HT1080 (cell line): Measurements from ENCODE around the gene NEGR1. TPM values are rescaled to one million over a fixed set of nuclear protein-coding genes. Genes with fewer than 3 reads are reported as not detected.

ENCODE experiments used
- DNase-seq: peaks from one replicate; pipeline ENCODE4 v3.0.0-alpha.2; 2015; ENCODE audit warnings: low read depth
- small RNA-seq: library from RNA; depleted of rRNA; stranded (forward); fragments of <200 nt; gene quantifications from one replicate; pipeline ENCODE3, GENCODE V24; 2014
- total RNA-seq: library from RNA; depleted of rRNA; stranded (reverse); fragments of >200 nt; shearing (Covaris generic); gene quantifications from 2 replicates; pipeline ENCODE4 v1.2.3, GENCODE V29; 2014

Gene NEGR1
- total RNA-seq, 1 experiment from 2014 or later: 2.0 TPM

- no peak for DNase-seq
These were observed 882.7 kb downstream of the NEGR1 start for GRCh38 chr1:71399594-71399993.

GRCh38 chr1:71393301-71393700 lies 889.0 kb downstream of the NEGR1 start:
- no peak for DNase-seq

DNA sequence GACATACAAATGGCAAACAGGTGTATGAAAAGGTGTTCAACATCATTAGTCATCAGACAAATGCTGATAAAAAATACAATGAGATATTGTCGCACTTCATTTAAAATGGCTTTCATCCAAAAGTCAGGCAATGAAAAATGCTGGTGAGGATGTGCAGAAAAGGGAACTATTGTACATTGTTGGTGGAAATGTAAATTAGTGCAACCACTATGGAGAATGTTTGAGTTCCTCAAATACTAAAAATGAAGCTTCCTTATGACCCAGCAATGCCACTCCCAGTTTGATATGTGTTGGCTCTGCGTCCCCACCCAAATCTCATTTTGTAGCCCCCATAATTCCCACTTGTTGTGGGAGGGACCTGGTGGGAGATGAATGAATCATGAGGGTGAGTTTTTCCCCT lies 891.8 kb downstream of the NEGR1 start:
- no peak for DNase-seq

- no peak for DNase-seq
These were observed 904.5 kb downstream of the NEGR1 start for GRCh38 chr1:71377886-71378285.

DNA sequence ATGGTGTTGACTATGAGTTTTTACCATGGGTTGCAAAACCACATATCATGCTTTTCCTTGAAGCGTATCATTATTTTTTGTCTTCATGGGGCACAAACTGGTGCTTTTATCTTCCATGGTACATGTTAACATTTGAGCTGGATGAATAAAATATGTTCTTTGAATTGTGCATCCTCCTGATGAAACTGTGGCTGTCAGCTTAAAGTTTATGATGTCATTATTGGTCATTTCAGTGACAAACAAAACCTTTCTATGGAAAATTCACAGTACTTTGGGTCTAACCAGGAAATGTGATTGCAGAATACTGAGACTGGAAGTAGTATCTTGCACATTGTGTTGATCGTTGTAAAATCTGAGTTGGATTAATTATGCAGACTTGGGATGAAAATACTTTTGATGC lies 909.8 kb downstream of the NEGR1 start:
- DNase-seq: no peak

- DNase-seq: no peak
These were observed 910.8 kb downstream of the NEGR1 start for GRCh38 chr1:71371581-71371980.

DNA sequence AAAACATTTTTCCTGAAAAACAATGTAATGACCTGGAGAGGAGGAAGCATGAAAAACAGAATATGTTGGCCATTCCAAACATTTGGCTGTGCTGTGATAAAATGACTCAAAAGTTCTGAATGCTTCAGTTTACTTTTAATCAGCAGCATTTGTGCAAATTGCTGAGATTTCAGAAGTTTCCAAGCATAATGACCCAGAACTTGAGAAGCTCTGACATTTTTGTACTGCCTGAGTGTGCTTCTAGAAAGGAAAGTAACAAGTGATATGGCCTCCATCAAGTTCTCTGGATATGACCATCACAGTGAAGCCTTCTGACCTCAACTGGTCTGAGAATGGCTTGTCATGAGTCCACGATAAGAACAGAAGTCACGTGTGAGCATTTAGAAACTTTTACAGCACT lies 918.1 kb downstream of the NEGR1 start:
- no peak for DNase-seq

- no peak for DNase-seq
These were observed 919.6 kb downstream of the NEGR1 start for GRCh38 chr1:71362691-71363090.

DNA sequence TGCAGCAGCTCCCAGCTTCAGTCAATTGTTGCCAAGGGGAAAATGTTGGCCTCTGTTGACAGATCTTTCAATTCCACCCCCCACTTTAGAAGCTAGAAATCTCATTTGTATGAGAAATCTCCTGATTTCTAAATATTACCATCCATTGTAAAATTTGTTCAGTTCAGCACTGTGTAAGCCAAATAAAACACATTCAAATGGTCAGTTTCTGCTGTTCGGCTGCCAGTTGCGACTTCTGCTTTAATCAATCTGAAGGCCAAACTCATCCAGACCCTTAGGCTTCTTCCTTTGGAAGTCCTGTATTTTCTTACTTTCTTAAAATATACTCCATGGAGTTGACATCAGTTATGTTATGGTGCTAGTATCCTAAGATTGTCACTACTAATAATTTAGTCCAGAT lies 920.3 kb downstream of the NEGR1 start:
- DNase-seq: no peak

- DNase-seq: no peak
These were observed 924.6 kb downstream of the NEGR1 start for GRCh38 chr1:71357708-71358107.

GRCh38 chr1:71351438-71351837 lies 930.9 kb downstream of the NEGR1 start:
- DNase-seq: peak; percentile 29

DNA sequence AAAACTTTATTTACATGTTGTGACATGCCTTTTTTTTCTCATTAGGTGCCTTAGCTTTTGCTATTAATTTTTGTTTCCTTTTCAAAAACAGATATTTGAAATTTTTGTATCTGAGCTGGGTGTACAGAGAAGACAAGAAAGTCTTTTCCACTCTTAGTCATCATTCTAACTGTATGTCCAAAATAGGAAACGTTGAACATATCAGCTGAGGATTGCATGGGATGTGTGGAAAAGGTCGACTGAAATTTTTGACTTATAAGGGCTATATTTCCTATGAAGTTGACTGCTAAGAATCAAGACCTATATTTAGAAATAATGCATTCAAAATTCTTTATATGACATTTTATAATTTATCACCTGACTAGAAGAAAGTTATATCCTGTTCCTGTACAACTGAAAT lies 931.5 kb downstream of the NEGR1 start:
- DNase-seq: no peak

DNA sequence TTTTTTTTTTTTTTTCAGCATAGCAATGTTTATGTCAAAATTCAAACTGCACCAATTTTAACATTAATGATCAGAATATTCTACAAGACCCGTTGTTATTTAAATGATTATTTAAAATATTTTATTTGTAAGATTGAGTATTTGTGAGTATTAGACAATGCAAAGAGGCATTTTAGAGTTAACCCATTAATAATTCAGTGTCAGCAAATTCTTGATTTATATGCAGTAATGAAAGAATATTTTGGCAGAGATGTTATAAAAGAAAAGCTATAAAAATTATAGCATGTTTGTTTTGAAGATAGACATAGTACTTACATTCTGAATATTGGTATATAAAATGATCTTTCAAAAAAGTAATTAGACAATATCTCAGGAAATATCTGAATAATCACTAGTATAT lies 932.0 kb downstream of the NEGR1 start:
- no peak for DNase-seq

Small RNAs within 50 kb of the gene (small RNA-seq; reads per million reads assigned to genes)
- gene AL358453.1 (not detected), gene AL359821.1 (not detected)
